ENCODE measurements around the gene CTDSP2. TPM values are rescaled to one million over a fixed set of nuclear protein-coding genes. Genes with fewer than 3 reads are reported as not detected.
A peak's percentile ranks its signal among the peaks of the same experiment; 100 is the strongest.

The CTDSP2 gene
- total and polyA plus RNA-seq, 10 of the 15 experiments (the other 5 are each of a cell fraction or from before 2014, with no cell fraction given), result 17.3 to 98.2 (median 54.1) TPM

DNA sequence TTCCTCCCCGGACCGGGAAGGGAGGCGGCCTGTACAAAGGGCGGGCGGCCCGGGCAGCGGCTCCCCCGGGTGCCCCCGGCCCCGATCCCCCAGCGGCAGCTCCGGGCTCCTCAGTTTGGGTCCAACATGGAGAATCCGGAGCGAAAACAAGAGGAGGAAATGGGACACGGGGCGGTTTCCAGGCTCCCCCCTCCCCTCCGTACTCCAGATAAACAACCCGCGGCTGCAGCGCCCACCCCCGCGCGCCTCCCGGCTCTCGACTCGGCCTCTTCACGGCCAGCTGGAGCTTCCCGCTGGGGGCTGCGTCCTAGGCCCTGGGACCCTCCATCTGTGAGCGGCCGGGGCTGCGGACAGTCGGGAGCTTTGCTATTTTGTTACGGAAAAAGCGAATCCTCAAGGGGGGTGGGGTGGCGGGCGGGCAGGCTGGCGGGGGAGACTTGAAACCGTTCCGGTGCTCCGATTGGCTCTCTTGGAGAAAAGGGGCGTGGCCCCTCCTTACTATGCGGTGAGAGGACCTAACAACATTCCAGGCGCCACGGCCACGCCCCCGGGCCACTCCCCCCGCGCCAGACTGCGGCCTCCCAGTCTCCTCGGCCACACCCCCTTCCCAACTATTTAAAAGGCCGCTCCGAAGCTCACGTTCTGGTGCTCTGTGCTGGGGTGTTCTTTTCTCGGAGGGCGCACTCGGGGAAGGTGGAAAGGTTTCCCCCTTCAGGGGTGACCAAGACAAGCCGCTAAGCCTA, at the start of gene CTDSP2 (continued):
- TF ChIP-seq, protein P1, sequence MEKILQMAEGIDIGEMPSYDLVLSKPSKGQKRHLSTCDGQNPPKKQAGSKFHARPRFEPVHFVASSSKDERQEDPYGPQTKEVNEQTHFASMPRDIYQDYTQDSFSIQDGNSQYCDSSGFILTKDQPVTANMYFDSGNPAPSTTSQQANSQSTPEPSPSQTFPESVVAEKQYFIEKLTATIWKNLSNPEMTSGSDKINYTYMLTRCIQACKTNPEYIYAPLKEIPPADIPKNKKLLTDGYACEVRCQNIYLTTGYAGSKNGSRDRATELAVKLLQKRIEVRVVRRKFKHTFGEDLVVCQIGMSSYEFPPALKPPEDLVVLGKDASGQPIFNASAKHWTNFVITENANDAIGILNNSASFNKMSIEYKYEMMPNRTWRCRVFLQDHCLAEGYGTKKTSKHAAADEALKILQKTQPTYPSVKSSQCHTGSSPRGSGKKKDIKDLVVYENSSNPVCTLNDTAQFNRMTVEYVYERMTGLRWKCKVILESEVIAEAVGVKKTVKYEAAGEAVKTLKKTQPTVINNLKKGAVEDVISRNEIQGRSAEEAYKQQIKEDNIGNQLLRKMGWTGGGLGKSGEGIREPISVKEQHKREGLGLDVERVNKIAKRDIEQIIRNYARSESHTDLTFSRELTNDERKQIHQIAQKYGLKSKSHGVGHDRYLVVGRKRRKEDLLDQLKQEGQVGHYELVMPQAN (conservative IDR thresholded peaks at IDR 0.05), result peak; percentile 67
- no peak for TF ChIP-seq TCF7 (IDR thresholded peaks at IDR 0.05; ENCODE audit: borderline replicate concordance)
- TF ChIP-seq BMI1 (IDR thresholded peaks at IDR 0.05; ENCODE audit: borderline replicate concordance), result no peak
- TF ChIP-seq, protein P2, sequence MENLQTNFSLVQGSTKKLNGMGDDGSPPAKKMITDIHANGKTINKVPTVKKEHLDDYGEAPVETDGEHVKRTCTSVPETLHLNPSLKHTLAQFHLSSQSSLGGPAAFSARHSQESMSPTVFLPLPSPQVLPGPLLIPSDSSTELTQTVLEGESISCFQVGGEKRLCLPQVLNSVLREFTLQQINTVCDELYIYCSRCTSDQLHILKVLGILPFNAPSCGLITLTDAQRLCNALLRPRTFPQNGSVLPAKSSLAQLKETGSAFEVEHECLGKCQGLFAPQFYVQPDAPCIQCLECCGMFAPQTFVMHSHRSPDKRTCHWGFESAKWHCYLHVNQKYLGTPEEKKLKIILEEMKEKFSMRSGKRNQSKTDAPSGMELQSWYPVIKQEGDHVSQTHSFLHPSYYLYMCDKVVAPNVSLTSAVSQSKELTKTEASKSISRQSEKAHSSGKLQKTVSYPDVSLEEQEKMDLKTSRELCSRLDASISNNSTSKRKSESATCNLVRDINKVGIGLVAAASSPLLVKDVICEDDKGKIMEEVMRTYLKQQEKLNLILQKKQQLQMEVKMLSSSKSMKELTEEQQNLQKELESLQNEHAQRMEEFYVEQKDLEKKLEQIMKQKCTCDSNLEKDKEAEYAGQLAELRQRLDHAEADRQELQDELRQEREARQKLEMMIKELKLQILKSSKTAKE (IDR thresholded peaks at IDR 0.05; ENCODE audit: low read depth, poor library complexity, severe bottlenecking), result no peak
- TF ChIP-seq, protein P3, sequence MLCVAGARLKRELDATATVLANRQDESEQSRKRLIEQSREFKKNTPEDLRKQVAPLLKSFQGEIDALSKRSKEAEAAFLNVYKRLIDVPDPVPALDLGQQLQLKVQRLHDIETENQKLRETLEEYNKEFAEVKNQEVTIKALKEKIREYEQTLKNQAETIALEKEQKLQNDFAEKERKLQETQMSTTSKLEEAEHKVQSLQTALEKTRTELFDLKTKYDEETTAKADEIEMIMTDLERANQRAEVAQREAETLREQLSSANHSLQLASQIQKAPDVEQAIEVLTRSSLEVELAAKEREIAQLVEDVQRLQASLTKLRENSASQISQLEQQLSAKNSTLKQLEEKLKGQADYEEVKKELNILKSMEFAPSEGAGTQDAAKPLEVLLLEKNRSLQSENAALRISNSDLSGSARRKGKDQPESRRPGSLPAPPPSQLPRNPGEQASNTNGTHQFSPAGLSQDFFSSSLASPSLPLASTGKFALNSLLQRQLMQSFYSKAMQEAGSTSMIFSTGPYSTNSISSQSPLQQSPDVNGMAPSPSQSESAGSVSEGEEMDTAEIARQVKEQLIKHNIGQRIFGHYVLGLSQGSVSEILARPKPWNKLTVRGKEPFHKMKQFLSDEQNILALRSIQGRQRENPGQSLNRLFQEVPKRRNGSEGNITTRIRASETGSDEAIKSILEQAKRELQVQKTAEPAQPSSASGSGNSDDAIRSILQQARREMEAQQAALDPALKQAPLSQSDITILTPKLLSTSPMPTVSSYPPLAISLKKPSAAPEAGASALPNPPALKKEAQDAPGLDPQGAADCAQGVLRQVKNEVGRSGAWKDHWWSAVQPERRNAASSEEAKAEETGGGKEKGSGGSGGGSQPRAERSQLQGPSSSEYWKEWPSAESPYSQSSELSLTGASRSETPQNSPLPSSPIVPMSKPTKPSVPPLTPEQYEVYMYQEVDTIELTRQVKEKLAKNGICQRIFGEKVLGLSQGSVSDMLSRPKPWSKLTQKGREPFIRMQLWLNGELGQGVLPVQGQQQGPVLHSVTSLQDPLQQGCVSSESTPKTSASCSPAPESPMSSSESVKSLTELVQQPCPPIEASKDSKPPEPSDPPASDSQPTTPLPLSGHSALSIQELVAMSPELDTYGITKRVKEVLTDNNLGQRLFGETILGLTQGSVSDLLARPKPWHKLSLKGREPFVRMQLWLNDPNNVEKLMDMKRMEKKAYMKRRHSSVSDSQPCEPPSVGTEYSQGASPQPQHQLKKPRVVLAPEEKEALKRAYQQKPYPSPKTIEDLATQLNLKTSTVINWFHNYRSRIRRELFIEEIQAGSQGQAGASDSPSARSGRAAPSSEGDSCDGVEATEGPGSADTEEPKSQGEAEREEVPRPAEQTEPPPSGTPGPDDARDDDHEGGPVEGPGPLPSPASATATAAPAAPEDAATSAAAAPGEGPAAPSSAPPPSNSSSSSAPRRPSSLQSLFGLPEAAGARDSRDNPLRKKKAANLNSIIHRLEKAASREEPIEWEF (IDR thresholded peaks at IDR 0.05; ENCODE audit: insufficient replicate concordance, low read depth, low read length), result no peak
- TF ChIP-seq, protein P4, sequence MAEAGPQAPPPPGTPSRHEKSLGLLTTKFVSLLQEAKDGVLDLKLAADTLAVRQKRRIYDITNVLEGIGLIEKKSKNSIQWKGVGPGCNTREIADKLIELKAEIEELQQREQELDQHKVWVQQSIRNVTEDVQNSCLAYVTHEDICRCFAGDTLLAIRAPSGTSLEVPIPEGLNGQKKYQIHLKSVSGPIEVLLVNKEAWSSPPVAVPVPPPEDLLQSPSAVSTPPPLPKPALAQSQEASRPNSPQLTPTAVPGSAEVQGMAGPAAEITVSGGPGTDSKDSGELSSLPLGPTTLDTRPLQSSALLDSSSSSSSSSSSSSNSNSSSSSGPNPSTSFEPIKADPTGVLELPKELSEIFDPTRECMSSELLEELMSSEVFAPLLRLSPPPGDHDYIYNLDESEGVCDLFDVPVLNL (IDR thresholded peaks at IDR 0.05; ENCODE audit: low read depth, low read length), result no peak
- TF ChIP-seq CBX3 (IDR thresholded peaks at IDR 0.05; ENCODE audit: borderline replicate concordance, low read depth), result no peak
- no peak for TF ChIP-seq STAT3 (IDR thresholded peaks at IDR 0.05; ENCODE audit: low read depth, low read length)
- TF ChIP-seq ESRRA (IDR thresholded peaks at IDR 0.05; ENCODE audit: low read length), result no peak
- TF ChIP-seq NR2C2 (IDR thresholded peaks at IDR 0.05; ENCODE audit: borderline replicate concordance, control insufficient read depth, insufficient read length, low read depth), result no peak
- TF ChIP-seq CHD2 (IDR thresholded peaks at IDR 0.05; ENCODE audit: borderline replicate concordance, low read depth, low read length), result peak; percentile 11; the same call in 1 of the 2 replicates
- no peak for TF ChIP-seq RELA (IDR thresholded peaks at IDR 0.05; ENCODE audit: borderline replicate concordance, partially characterized antibody)
- peak; percentile 65 to 73 for TF ChIP-seq IKZF2 (IDR thresholded peaks at IDR 0.05)
- TF ChIP-seq FOXK2 (IDR thresholded peaks at IDR 0.05), result peak; percentile 79
- peak in 1 of 2 experiments; percentile 47; a peak in 2 of 4 replicates for TF ChIP-seq BHLHE40 (IDR thresholded peaks at IDR 0.05; ENCODE audit: borderline replicate concordance in 1 of 2, low read depth in 2 of 2, low read length in 1 of 2)
- no peak for TF ChIP-seq NRF1 (conservative IDR thresholded peaks at IDR 0.05; ENCODE audit: low read depth, low read length)
- TF ChIP-seq HDAC2 (IDR thresholded peaks at IDR 0.05), result no peak
- TF ChIP-seq IRF4 (IDR thresholded peaks at IDR 0.05; ENCODE audit: low read depth, low read length), result no peak
- no peak for TF ChIP-seq LARP7 (IDR thresholded peaks at IDR 0.05)
